ENCODE results near the gene KMT5C. TPM values are rescaled to one million over a fixed set of nuclear protein-coding genes. Genes with fewer than 3 reads are reported as not detected.

The KMT5C gene
- total and polyA plus RNA-seq, 2 experiments from 2014 or later, result 63.5 to 82.4 TPM

DNA sequence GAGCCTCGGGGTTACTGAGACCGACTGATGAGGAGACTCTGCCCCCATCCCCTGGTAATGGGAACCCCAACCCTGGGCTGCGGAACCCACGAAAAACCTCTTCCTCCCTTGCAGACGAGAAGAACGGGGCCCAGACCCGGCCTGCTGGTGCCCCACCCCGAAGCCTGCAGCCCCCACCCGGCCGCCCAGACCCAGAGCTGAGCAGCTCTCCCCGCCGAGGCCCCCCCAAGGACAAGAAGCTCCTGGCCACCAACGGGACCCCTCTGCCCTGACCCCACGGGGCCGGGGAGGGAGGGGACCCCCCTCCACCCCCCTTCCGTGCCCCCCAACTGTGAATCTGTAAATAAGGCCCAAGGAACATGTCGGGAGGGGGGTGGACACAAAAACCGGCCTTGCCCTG is 27.9 kb upstream of the KMT5C start:
- H3K36me3 ChIP-seq, result peaks cover 10% of the 10 kb centered on the region
- H3K27me3 ChIP-seq, result no peaks in the 10 kb centered on the region
- TF ChIP-seq CTCF (IDR thresholded peaks at IDR 0.05; ENCODE audit: low read depth, low read length), result no peak
- H3K9me3 ChIP-seq (ENCODE audit: low read depth), result no peaks in the 10 kb centered on the region
- H3K4me1 ChIP-seq (ENCODE audit: low read depth), result no peaks in the 10 kb centered on the region
- no peak overlapping the region for H3K4me3 ChIP-seq
- no peak for DNase-seq (ENCODE audit: low read depth in 1 of 2, low spot score in 1 of 2)
- H3K27ac ChIP-seq, result no peak overlapping the region

DNA sequence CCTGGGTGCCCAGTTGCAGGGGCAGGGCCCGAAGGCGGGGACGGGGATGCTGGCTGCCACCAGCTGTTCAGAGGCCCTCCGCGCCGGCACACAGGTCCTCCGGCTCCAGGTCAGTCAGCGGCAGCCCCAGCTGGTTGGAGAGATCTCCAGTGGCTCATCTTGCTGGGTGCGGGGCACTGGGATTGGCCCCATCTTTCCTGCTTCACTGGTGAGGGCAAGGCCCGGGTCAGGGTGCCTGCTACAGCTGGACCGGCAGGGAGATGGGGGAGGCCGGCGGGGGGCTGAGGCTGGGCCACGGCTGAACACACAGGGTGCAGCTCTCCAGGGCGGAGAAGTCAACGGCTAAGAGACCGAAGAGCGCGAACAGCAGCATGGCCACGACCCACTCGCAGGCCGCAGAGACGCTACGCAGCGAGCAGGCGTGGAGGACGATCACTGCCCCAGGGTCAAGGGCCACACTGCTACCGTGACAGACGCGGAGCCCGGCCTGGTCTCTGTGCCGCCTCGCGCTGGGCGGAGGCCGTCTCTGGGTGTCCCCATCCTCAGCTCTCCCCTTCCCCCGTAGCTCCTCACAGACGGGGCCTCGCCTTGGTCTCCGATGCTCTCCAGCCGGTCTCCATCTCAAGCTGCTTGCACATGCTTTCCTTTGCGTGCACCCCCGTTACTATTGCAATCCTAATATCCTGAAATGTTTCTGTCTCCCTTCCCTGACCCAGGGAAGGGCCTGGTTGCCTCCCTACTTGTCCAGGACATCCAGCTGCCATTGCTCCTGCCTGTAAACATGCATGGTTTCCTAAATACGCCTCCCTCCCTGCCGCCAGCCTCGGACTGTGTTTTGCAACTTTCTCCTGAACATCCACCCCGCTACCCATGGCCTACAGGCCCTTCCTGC is 26.8 kb upstream of the KMT5C start:
- no peak for TF ChIP-seq CTCF (IDR thresholded peaks at IDR 0.05; ENCODE audit: low read depth, low read length)
- H3K9me3 ChIP-seq (ENCODE audit: low read depth), result no peaks in the 10 kb centered on the region
- no peaks in the 10 kb centered on the region for H3K4me1 ChIP-seq (ENCODE audit: low read depth)
- H3K4me3 ChIP-seq, result no peak overlapping the region
- no peaks in the 10 kb centered on the region for H3K27me3 ChIP-seq
- DNase-seq (ENCODE audit: low read depth in 1 of 2, low spot score in 1 of 2), result peak in 1 of 2 donors; percentile 29
- peak overlapping the region; percentile 48 for H3K27ac ChIP-seq
- H3K36me3 ChIP-seq, result peaks cover 7% of the 10 kb centered on the region

GRCh38 chr19:55314396-55314795 is 25.3 kb upstream of the KMT5C start:
- Histone ChIP-seq H3K4me3 (no peak overlapping the region), H3K9me3 (ENCODE audit: low read depth) (no peaks in the 10 kb centered on the region), H3K36me3 (peaks cover 3% of the 10 kb centered on the region), H3K27ac (no peak overlapping the region), H3K27me3 (no peaks in the 10 kb centered on the region), H3K4me1 (ENCODE audit: low read depth) (no peaks in the 10 kb centered on the region)
- TF ChIP-seq CTCF (IDR thresholded peaks at IDR 0.05; ENCODE audit: low read depth, low read length), result no peak
- DNase-seq (ENCODE audit: low read depth in 1 of 2, low spot score in 1 of 2), result no peak

GRCh38 chr19:55315956-55316525 is 23.6 kb upstream of the KMT5C start:
- Histone ChIP-seq H3K27ac (no peak overlapping the region), H3K4me3 (no peak overlapping the region), H3K27me3 (no peaks in the 10 kb centered on the region), H3K9me3 (ENCODE audit: low read depth) (no peaks in the 10 kb centered on the region), H3K4me1 (ENCODE audit: low read depth) (no peaks in the 10 kb centered on the region), H3K36me3 (no peaks in the 10 kb centered on the region)
- no peak for DNase-seq (ENCODE audit: low read depth in 1 of 2, low spot score in 1 of 2)
- TF ChIP-seq CTCF (IDR thresholded peaks at IDR 0.05; ENCODE audit: low read depth, low read length), result no peak

DNA sequence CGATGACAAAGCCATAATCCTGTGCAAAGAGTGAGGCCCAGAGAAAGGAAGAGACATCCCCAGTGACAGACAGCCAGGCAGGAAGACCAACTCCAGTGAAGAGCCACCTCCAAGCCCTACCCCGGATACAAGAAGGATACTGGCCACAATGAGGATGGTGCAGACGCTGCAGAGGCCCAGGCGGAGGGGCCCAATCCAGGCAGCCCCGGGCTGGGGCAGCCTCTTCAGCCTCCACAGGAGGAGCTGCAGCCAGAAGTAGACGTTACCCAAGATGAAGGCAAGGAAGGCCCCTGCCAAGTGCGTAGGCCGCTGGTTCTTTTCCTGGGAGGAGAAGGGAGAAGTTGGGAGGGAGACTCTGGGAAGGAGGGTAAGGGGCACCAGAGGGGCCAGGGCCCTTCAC is 23.0 kb upstream of the KMT5C start:
- Histone ChIP-seq H3K36me3 (no peaks in the 10 kb centered on the region), H3K27me3 (no peaks in the 10 kb centered on the region), H3K9me3 (ENCODE audit: low read depth) (no peaks in the 10 kb centered on the region), H3K4me1 (ENCODE audit: low read depth) (no peaks in the 10 kb centered on the region), H3K4me3 (no peak overlapping the region), H3K27ac (no peak overlapping the region)
- TF ChIP-seq CTCF (IDR thresholded peaks at IDR 0.05; ENCODE audit: low read depth, low read length), result no peak
- no peak for DNase-seq (ENCODE audit: low read depth in 1 of 2, low spot score in 1 of 2)
